ENCODE data around the gene CPNE1.

GRCh38 chr20:35651958-35652357 lies 12.7 kb downstream of the CPNE1 start:
- no peak for TF ChIP-seq POLR2AphosphoS5 (IDR thresholded peaks at IDR 0.05; ENCODE audit: low read depth, low read length)
- TF ChIP-seq CTCF (IDR thresholded peaks at IDR 0.05) = no peak
- TF ChIP-seq, protein P1, sequence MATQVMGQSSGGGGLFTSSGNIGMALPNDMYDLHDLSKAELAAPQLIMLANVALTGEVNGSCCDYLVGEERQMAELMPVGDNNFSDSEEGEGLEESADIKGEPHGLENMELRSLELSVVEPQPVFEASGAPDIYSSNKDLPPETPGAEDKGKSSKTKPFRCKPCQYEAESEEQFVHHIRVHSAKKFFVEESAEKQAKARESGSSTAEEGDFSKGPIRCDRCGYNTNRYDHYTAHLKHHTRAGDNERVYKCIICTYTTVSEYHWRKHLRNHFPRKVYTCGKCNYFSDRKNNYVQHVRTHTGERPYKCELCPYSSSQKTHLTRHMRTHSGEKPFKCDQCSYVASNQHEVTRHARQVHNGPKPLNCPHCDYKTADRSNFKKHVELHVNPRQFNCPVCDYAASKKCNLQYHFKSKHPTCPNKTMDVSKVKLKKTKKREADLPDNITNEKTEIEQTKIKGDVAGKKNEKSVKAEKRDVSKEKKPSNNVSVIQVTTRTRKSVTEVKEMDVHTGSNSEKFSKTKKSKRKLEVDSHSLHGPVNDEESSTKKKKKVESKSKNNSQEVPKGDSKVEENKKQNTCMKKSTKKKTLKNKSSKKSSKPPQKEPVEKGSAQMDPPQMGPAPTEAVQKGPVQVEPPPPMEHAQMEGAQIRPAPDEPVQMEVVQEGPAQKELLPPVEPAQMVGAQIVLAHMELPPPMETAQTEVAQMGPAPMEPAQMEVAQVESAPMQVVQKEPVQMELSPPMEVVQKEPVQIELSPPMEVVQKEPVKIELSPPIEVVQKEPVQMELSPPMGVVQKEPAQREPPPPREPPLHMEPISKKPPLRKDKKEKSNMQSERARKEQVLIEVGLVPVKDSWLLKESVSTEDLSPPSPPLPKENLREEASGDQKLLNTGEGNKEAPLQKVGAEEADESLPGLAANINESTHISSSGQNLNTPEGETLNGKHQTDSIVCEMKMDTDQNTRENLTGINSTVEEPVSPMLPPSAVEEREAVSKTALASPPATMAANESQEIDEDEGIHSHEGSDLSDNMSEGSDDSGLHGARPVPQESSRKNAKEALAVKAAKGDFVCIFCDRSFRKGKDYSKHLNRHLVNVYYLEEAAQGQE (IDR thresholded peaks at IDR 0.05; ENCODE audit: insufficient read depth in 1 of 2, low read depth in 2 of 2, low read length in 1 of 2) = no peak
- no peak for TF ChIP-seq SIN3A (IDR thresholded peaks at IDR 0.05; ENCODE audit: borderline replicate concordance, insufficient read depth, low read depth, low read length)
- no peak for TF ChIP-seq TCF7L2 (IDR thresholded peaks at IDR 0.05; ENCODE audit: low read depth, low read length)
